Measurements from ENCODE around the gene EIF2S3. TPM values are rescaled to one million over a fixed set of nuclear protein-coding genes. Genes with fewer than 3 reads are reported as not detected.
"Not testable (repeated sequence)": the region's sequence is repeated elsewhere in the genome, so short reads cannot be mapped to it uniquely, and the experiment has no call there.

The EIF2S3 gene
- total RNA-seq, 2 donors from 2014 or later, result 174 to 194 TPM

DNA sequence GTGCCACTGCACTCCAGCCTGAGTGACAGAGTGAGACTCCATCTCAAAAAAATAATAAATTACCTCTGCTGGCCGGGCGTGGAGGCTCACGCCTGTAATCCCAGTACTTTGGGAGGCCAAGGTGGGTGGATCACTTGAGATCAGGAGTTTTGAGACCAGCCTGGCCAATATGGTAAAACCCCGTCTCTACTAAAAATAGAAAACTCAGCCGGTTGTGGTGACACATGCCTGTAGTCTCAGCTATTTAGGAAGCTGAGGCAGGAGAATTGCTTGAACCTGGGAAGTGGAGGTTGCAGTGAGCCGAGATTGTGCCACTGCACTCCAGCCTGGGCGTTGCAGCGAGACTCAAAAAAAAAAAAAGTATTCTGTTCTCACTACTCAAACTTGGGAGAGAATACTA, 25.5 kb downstream of the EIF2S3 start:
- H3K4me3 Mint-ChIP-seq, result peak overlapping the region; percentile 42
- peak overlapping the region; percentile 27 to 55 for H3K27ac Mint-ChIP-seq
- DNase-seq (ENCODE audit: low spot score); ATAC-seq; H3K27me3 Mint-ChIP-seq; H3K9me3 Mint-ChIP-seq; H3K4me1 Mint-ChIP-seq (ENCODE audit: low read depth in 2 of 2): not testable (repeated sequence)
- peaks cover 14% of the 10 kb centered on the region for H3K36me3 Mint-ChIP-seq

DNA sequence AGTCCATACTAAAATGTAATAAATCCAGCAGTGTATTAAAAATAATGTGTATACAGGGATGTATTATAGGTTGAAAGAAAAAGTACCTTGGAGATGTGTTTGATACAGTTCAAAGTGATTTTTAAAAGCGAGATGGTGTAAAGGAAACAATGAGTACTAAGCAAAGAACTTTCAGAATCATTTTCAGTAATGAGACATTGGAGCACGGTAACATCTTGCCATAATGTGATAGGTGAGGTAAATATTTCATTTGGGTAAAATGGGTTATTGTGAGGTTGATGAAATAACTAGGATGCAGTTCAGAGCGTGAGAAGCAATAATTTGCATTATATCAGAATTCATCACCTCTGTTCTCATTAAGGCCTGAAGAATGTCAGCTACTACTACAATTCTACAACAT, 25.9 kb downstream of the EIF2S3 start:
- Mint-ChIP-seq H3K9me3 (no peaks in the 10 kb centered on the region), H3K4me1 (ENCODE audit: low read depth in 2 of 2) (peaks cover 5 to 7% of the 10 kb centered on the region in 2 donors), H3K4me3 (peak overlapping the region; percentile 42), H3K27me3 (no peaks in the 10 kb centered on the region), H3K36me3 (peaks cover 11% of the 10 kb centered on the region), H3K27ac (peak overlapping the region; percentile 27 to 55)
- ATAC-seq (peak in 1 of 2 donors; percentile 64), DNase-seq (ENCODE audit: low spot score) (no peak)

DNA sequence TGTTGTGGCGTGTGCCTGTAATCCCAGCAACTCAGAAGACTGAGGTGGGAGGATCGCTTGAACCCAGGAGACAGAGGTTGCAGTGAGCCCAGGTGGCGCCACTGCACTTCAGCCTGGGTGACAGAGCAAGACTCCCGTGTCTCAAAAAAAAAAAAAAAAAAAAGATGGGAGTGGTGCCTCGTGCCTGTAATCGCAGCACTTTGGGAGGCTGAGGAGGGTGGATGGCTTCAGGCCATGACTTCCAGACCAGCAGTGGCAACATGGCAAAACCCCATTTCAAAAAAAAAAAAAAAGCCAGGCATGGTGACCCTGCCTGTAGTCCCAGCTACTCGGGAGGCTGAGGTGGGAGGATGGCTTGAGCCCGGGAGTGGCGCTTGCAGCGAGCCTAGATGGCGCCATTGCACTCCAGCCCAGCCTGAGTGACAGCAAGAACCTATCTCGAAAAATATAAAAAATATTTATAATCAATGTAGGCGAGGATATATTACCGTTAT, 27.0 kb downstream of the EIF2S3 start:
- H3K4me1 Mint-ChIP-seq (ENCODE audit: low read depth in 2 of 2), result peaks cover 5 to 7% of the 10 kb centered on the region in 2 donors
- H3K27me3 Mint-ChIP-seq, result no peaks in the 10 kb centered on the region
- no peaks in the 10 kb centered on the region for H3K9me3 Mint-ChIP-seq
- no peak overlapping the region for H3K27ac Mint-ChIP-seq
- ATAC-seq (peak; percentile 56 to 75), DNase-seq (ENCODE audit: low spot score) (no peak)
- H3K36me3 Mint-ChIP-seq, result peaks cover 6% of the 10 kb centered on the region
- H3K4me3 Mint-ChIP-seq, result no peak overlapping the region

DNA sequence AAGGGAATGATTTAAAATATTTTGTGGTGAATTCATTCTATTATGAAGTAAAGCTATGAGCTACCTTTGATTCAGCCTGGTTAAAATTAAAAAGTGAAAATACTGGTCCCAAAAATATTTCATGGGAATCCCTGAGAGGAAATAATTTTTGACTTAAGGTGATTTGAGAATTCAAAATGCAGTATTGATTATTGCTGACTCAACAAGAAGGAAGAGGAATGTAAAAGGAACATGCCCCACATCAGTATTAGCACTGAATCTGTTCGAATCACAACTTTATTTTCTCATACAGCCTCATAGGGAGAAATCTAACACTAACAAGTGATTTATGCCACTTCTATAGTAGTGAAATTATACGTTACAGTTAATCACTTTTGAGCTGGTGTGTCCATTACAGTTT, 27.7 kb downstream of the EIF2S3 start:
- DNase-seq (ENCODE audit: low spot score) (no peak), ATAC-seq (no peak)
- Mint-ChIP-seq H3K36me3 (peaks cover 4% of the 10 kb centered on the region), H3K4me3 (no peak overlapping the region), H3K27me3 (no peaks in the 10 kb centered on the region), H3K9me3 (no peaks in the 10 kb centered on the region), H3K27ac (no peak overlapping the region), H3K4me1 (ENCODE audit: low read depth in 2 of 2) (peaks cover 5 to 7% of the 10 kb centered on the region in 2 donors)

DNA sequence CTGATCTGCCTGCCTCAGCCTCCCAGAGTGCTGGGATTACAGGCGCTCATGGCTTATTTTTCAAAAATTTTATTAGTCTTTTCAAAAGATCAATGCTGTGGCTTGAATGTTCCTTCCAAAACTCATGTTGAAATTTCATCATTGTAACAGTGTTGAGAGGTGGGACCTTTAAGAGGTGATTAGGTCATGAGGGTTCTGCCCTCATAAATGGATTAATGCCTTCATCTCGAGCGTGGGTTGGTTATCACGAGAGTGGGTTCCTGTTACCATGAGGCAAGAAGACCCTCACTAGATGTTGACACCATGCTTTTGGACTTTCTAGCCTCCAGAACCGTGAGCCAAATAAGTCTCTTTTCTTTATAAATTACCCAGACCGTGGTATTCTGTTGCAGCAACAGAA, 30.3 kb downstream of the EIF2S3 start:
- ATAC-seq, result no peak
- H3K4me3 Mint-ChIP-seq, result no peak overlapping the region
- DNase-seq (ENCODE audit: low spot score), result no peak
- H3K4me1 Mint-ChIP-seq (ENCODE audit: low read depth in 2 of 2), result peaks cover 5 to 7% of the 10 kb centered on the region in 2 donors
- no peak overlapping the region for H3K27ac Mint-ChIP-seq
- no peaks in the 10 kb centered on the region for H3K36me3 Mint-ChIP-seq
- no peaks in the 10 kb centered on the region for H3K9me3 Mint-ChIP-seq
- no peaks in the 10 kb centered on the region for H3K27me3 Mint-ChIP-seq

DNA sequence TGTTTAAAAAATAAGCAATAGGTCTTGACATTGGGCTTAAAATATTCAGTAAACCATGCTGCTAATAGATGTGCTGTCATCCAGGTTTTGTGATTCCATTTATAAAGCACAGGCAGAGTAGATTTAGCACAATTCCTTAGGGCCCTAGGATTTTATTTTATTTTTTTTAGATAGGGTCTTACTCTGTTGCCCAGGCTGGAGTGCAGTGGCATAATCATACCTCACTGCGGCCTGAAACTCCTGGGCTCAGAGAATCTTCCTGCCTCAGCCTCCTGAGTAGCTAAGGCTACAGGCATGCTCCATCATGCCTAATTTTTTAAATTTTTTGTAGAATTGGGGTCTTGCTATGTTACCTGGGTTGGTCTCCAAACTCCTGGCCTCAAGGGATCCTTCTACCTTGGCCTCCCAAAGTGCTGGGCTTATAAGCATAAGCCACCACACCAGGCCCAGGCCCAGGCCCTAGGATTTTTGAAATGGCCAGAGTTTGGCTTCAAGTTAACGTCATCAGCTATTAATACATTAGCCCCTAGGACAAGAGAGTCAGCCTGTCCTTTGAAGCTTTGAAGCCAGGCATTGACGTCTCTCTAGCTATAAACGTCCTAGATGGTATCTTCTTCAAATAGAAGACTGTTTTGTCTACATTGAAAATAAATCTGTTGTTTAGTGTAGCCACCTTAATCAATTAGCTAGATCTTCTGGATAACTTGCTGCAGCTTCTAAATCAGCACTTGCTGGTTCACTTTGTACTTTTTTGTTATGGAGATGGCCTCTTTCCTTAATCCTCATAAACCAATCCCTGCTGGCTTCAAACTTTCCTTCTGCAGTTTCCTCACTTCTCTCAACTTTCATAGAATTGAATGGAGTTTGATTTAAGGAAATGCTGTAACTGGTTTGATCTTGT, 35.8 kb downstream of the EIF2S3 start:
- Mint-ChIP-seq H3K4me1 (ENCODE audit: low read depth in 2 of 2) (no peaks in the 10 kb centered on the region), H3K27ac (no peak overlapping the region), H3K9me3 (no peaks in the 10 kb centered on the region), H3K36me3 (no peaks in the 10 kb centered on the region), H3K4me3 (no peak overlapping the region), H3K27me3 (no peaks in the 10 kb centered on the region)
- DNase-seq (ENCODE audit: low spot score) (no peak), ATAC-seq (no peak)

DNA sequence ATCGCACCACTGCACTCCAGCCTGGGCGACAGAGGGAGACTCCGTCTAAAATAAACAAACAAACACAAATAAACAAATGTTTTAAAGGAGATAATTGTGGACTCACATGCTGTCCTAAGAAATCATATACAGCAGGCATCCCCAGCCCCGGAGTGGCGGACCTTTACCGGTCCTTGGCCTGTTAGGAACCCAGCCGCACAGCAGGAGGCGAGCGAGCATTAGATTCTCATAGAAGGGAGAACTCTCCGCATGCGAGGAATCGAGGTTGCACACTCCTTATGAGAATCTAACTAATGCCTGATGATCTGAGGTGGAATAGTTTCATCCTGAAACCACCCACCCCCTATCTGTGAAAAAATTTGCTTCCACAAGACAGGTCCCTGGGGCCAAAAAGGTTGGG, 39.0 kb downstream of the EIF2S3 start:
- Mint-ChIP-seq H3K4me1 (ENCODE audit: low read depth in 2 of 2) (no peaks in the 10 kb centered on the region), H3K4me3 (no peak overlapping the region), H3K9me3 (no peaks in the 10 kb centered on the region), H3K27me3 (no peaks in the 10 kb centered on the region), H3K36me3 (no peaks in the 10 kb centered on the region), H3K27ac (no peak overlapping the region)
- DNase-seq (ENCODE audit: low spot score) (no peak), ATAC-seq (no peak)

DNA sequence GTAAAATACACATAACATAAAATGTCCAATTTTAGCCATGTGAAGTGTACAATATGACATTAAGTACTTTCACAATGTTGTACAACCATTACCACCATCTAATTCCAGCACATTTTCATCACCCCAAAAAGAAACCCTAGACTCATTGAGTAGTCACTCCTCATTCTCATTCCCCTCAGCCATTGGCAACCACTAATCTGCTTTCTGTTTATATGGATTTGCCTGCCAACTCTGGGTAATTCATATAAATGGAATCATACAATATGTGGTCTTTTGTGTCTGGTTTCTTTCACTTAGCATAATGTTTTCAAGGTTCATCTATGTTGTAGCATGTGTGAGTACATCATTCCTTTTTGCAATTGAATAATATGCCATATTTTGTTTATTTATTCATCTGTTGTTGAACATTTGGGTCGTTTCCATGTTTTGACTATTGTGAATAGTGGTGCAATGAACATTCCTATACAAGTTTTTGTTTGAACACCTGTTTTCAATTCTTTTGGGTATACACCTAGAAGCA, 43.0 kb downstream of the EIF2S3 start:
- no peaks in the 10 kb centered on the region for H3K27me3 Mint-ChIP-seq
- DNase-seq (ENCODE audit: low spot score), result no peak
- H3K9me3 Mint-ChIP-seq, result no peaks in the 10 kb centered on the region
- no peak overlapping the region for H3K4me3 Mint-ChIP-seq
- no peaks in the 10 kb centered on the region for H3K36me3 Mint-ChIP-seq
- H3K4me1 Mint-ChIP-seq (ENCODE audit: low read depth in 2 of 2), result peaks cover 0 to 11% of the 10 kb centered on the region in 2 donors
- no peak for ATAC-seq
- no peak overlapping the region for H3K27ac Mint-ChIP-seq

DNA sequence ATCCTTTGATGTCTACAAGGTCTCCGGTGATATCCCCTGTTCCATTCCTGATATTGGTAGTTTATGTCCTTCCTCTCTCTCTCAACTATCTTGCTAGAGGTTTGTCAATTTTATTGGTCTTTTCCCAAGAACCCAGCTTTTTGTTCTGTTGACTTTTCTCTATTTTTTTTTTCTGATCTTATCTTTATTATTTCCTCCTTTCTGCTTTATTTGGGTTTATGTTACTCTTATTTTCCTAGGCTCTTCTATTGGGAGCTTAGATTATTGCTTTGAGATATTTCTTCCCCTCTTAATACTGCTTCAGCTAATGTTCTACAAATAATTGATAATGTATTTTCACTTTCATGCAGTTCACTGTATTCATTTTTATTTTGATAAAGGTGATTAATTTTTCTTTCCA, 44.2 kb downstream of the EIF2S3 start:
- Mint-ChIP-seq H3K4me3 (no peak overlapping the region), H3K36me3 (no peaks in the 10 kb centered on the region), H3K27ac (no peak overlapping the region), H3K9me3 (no peaks in the 10 kb centered on the region), H3K4me1 (ENCODE audit: low read depth in 2 of 2) (peaks cover 0 to 11% of the 10 kb centered on the region in 2 donors), H3K27me3 (no peaks in the 10 kb centered on the region)
- ATAC-seq (no peak), DNase-seq (ENCODE audit: low spot score) (no peak)

DNA sequence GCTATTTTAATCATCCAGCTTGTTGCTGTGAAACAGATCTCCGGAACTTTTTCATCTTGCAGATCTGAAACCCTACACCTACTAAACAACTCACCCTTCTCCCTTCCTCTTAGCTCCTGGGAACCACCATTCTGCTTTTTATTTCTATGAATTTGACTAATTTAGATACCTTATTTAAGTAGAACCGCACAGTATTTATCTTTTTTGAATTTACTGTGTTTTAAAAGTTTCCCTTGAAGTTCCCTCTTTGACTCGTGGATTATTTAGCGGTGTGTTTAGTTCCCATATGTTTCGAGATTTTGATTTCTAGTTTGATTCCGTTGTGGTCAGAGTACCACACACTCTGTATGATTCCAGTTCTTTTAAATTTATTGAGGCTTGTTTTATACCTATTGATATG, 44.6 kb downstream of the EIF2S3 start:
- Mint-ChIP-seq H3K9me3 (no peaks in the 10 kb centered on the region), H3K36me3 (no peaks in the 10 kb centered on the region), H3K27ac (no peak overlapping the region), H3K4me1 (ENCODE audit: low read depth in 2 of 2) (peaks cover 0 to 11% of the 10 kb centered on the region in 2 donors), H3K4me3 (peak overlapping the region; percentile 2), H3K27me3 (no peaks in the 10 kb centered on the region)
- no peak for DNase-seq (ENCODE audit: low spot score)
- no peak for ATAC-seq

DNA sequence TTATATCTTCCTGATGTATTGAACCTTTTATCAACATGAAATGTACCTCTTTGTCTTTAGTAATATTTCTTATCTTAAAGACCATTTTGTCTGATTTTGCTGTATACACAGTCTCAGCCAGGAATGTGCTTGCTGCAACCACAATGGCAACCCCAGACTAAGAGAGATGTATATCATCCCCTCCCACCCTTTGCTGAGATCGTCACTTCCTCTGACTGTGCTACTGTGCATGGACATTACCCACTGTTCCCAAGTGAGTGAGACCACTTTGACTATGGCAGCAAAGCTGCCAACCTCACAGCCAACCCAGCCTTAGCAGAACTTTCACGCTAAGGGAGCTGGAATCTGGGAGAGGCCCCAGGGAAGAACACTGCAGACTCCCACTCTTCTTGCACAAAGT, 46.0 kb downstream of the EIF2S3 start:
- DNase-seq (ENCODE audit: low spot score) (no peak), ATAC-seq (no peak)
- peaks cover 0 to 11% of the 10 kb centered on the region in 2 donors for H3K4me1 Mint-ChIP-seq (ENCODE audit: low read depth in 2 of 2)
- no peaks in the 10 kb centered on the region for H3K27me3 Mint-ChIP-seq
- H3K36me3 Mint-ChIP-seq, result no peaks in the 10 kb centered on the region
- H3K9me3 Mint-ChIP-seq, result no peaks in the 10 kb centered on the region
- no peak overlapping the region for H3K4me3 Mint-ChIP-seq
- no peak overlapping the region for H3K27ac Mint-ChIP-seq

DNA sequence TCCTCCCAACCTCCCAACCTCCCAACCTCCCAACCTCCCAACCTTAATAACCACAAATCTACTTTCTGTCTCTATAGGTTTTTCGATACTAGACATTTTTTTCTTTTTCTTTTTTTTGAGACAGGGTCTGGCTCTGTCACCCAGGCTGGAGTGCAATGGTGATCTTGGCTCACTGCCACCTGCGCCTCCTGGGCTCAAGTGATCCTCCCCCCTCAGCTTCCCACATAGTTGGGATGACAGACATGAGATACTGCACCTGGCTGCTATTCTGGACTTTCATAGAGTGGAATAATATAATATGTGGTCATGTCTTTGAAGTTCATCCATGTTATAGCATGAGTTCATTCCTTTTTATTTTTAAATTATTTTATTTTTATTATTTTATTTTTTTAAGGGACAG, 55.3 kb downstream of the EIF2S3 start:
- Mint-ChIP-seq H3K4me3 (no peak overlapping the region), H3K27ac (no peak overlapping the region), H3K36me3 (no peaks in the 10 kb centered on the region), H3K4me1 (ENCODE audit: low read depth in 2 of 2) (no peaks in the 10 kb centered on the region), H3K27me3 (no peaks in the 10 kb centered on the region), H3K9me3 (no peaks in the 10 kb centered on the region)
- ATAC-seq (no peak), DNase-seq (ENCODE audit: low spot score) (no peak)

DNA sequence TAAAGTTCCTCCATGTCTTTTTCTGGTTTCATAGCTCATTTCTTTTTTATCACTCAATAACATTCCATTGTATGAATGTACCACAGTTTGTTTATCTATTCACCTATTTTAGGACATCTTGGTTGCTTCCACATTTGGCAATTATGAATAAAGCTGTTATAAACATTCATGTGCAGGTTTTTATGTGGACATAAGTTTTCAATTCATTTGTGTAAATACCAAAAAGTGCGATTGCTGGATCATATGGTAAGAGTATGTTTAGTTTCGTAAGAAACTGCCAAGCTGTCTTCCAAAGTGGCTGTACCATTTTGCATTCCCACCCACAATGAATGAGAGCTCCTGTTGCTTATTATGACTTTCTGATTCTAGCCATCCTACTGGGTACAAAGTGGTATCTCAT, 58.4 kb downstream of the EIF2S3 start:
- H3K36me3 Mint-ChIP-seq, result no peaks in the 10 kb centered on the region
- no peaks in the 10 kb centered on the region for H3K4me1 Mint-ChIP-seq (ENCODE audit: low read depth in 2 of 2)
- no peak for ATAC-seq
- H3K9me3 Mint-ChIP-seq, result no peaks in the 10 kb centered on the region
- no peaks in the 10 kb centered on the region for H3K27me3 Mint-ChIP-seq
- no peak overlapping the region for H3K27ac Mint-ChIP-seq
- DNase-seq (ENCODE audit: low spot score), result no peak
- H3K4me3 Mint-ChIP-seq, result no peak overlapping the region

DNA sequence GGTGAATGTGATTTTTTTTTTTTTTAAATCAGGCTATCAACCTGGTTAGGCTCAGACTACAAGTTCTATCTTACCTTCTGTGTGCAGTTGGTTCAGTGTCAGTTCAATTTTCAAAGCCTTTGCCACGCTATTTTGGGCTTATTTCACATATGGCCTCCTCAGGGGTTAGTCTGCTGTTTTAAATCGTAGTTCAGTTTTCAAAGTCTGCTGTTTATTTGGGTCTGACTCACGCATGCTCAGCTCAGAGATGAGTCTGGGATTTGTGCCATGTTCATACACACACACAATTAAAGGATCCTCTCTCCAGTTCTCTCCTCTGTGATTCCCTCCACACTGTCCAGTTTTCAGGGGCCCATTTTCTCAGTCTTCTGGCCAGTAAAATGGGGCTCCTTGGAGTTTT, 62.5 kb downstream of the EIF2S3 start:
- H3K27ac Mint-ChIP-seq, result no peak overlapping the region
- H3K4me1 Mint-ChIP-seq (ENCODE audit: low read depth in 2 of 2), result no peaks in the 10 kb centered on the region
- ATAC-seq (no peak), DNase-seq (ENCODE audit: low spot score) (no peak)
- H3K36me3 Mint-ChIP-seq, result no peaks in the 10 kb centered on the region
- no peak overlapping the region for H3K4me3 Mint-ChIP-seq
- peaks cover 0 to 3% of the 10 kb centered on the region in 2 donors for H3K27me3 Mint-ChIP-seq
- no peaks in the 10 kb centered on the region for H3K9me3 Mint-ChIP-seq
